NCI-H1092 (cell line): ENCODE data around the gene COL21A1.

Experiments
- DNase-seq: peaks from one replicate; lab custom pipeline; 2025; lab: John Stamatoyannopoulos, UW

Gene COL21A1

DNA sequence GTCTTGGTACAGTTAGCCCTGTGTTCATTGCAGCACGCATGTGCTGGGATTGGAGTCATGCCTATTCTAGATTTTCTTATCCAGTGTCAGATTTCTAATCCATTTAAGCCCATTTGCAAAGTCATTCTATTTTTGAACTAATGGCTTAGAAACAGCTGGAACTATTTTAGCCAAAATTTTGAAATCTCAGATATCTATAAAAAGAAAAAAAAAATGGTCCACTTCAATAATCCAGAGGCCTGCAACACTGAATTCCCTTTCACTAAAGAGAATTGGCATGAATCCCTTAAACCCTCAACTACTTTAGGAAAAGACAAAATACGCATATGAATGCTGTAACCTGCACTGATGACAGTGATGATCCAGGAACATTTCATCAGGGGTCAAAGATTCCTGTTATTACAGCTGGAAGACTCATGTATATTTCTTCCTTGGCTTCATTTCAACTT is 1.5 kb downstream of the COL21A1 start:
- DNase-seq = no peak

DNA sequence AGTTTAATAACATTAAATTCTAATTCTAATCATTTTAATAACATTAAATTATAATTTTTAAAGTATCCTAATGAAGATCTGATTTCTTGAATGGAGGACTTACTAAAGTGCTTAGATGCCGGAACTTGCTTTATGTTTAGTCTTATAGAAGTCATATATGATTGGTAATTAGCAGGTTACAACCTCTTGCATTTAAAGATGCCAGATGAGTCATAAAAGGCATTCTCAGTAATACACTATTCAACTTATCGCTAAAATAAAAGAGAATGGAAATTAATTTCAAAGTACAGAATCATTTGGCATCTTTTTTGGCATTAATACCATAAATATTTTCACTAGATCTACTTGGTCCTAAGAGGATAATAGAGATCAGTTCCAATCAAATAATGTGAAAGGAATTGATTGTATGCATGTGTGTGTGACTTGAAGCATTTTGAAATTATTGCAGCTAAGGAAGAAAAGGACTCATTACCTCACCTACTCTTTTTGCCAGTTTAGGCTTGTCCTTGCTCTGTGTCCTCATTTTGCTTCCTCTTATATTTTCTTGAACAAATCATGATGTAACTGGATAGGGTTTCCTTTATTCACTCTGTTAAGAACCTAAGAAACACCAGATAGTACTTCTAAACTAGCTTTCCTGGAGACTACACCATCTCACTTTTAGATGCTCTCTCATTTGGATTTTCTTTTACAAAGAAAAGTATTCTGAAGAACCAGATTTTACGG is 2.7 kb downstream of the COL21A1 start:
- no peak for DNase-seq

DNA sequence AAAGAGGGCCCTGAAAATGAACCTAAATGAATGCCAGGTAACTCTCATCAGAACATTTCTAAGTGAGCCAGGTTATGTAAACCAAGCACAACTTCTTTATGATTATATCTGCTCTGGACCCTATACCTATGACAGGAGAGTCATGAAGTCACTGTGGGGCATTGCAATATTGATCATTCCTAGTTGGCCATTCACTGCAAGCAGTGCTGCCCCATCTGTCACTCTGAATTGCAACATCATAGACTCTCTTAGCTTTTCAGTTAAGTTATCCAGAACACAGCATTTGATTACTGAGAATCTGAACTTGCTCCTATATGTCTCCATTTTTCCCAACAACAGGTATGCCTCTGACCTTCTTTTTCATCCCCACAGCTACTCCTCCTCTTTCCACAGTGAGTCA is 3.3 kb downstream of the COL21A1 start:
- DNase-seq = no peak

DNA sequence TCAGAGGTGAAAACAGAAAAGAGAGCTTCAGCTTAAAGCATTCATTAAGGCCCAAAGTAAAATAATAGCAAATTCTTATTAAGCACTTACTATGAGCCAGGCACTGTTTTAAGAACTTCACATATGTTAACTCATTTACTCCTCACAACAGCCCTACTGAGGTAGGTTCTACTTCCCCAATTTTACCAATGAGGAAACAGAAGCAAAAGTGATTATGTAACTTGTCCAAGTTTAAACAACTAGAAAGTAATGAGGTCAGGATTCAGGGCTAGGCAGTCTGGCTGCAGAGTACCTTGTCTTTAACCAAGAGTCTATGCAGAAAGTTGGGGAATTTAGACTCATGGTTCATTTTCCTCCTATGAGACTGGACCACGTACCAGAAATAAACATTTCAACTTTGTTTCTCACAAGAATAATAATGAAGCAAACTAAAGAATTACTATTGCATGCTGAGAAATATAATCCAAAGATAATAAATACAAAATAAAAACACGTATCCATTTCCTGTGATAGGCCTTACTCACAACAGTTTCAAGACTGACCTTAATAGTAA is 3.8 kb downstream of the COL21A1 start:
- no peak for DNase-seq

DNA sequence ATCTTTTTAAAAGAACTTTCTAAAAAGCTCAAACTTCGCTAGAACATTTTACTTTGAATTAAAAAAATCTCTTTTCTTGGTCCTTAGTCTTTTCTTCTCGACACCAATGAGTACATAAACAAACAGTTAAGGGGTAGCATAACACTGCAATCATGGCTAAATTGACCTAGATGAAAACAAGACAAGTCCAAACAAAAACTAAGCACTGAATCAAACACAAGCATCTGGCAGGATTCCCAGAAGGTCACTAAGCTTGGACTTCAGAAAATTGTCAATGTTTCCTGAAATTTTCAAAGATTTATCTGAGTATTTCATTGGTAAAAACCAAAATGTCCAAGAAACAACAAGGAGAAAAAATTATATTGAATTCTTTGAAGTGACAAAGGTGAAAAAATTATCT is 5.0 kb downstream of the COL21A1 start:
- DNase-seq = no peak

DNA sequence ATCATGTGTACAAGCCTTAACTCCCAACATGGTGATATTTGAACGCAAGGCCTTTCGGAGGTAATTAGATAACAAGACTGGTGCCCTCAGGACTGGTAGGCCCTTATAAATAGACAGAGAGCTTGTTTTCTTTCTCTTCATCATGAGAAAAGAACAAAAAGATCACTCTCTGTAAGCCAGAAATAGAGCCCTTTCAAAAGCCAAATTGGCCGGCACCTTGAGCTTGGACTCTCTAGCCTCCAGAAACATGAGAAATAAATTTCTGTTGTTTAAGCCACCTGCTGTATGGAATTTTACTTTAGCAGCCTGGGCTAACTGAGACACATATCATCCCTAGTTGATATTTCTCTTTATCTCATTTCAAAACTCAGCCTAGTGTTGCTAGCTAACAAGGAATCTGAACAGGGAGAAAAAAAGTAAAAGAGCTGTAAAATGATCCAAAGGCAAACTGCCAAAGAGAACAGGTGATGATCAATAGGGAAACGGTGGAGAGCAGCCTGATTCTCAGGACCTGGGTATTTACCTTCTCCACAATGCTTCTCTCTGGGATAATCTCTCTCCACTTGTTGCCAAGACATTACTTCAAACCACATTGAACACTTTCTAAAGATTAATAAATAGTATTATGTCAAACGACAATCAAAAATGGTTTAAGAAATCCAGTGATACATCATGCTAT is 6.1 kb downstream of the COL21A1 start:
- peak; percentile 64 for DNase-seq

DNA sequence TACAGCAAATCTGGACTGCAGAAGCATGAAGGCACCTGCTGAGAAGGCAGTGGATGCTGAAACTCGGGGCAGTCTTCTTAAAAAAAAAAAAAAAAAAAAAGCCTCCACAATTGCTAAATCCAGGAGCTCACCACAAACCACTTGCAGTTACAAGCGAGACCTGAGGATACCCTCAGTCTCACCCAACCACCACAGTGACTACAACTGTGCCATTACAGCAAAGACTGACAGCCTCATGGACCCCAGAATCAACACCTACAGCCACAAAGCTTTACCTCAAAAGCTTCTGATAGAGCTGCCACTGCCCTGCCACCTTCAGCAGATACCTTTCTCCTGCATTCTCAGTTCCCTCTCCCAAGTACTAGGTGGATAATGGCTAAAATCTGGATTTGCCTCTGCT is 9.0 kb downstream of the COL21A1 start:
- no peak for DNase-seq

DNA sequence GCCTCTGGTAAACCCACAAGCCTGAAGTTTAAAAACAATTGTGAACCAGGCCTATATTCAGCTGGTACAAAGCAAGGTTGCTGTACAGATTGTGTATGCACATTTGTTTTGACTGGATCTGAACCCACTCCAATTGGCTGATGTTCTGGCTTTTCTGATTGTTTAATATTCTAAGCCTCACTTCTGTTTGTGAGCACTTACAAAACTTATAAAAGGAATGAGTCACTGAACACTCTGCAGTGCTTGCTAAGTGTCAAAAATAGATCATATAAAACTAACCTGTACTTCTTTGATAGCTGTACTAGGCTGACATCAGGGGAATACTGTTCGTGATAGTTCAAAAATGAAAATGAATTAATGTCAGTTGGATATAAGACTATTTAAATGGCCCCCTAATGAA is 12.1 kb downstream of the COL21A1 start:
- no peak for DNase-seq

DNA sequence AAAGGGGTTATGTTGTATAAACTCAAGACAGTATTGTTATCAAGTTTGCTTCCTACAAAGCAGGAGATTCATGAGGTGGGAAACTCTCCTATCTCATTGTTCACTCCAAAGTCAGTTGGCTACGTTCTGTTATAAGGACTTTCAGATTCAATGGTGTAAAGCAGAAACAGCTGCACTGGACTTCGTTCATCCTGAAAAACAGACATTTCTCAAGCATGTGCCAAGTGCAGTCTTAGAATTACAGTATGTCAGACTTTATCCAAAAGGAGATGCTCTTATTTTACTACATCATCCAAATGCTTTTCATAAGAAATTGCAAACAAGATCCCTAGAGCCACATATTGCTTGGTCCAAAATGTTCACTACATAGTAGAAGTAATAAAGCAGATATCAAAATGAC is 14.9 kb downstream of the COL21A1 start:
- DNase-seq = no peak

DNA sequence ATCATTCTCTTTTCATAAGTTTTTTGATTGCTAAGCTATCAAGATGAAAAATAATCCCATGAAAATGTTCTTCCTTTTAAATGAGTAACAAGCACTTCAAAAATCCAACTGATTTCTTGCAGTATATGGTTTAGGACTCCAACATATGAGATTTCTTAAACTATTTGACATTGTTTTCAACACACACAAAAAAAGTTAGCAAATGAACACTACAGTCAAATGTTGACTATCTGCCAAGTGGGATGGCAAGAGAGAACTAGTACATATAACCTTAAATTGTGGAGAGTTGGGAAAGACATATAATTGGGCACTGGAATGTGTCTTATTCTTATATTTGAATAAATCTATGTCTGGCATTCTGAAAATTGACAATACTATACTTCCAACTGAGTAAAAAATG is 15.6 kb downstream of the COL21A1 start:
- DNase-seq = no peak

DNA sequence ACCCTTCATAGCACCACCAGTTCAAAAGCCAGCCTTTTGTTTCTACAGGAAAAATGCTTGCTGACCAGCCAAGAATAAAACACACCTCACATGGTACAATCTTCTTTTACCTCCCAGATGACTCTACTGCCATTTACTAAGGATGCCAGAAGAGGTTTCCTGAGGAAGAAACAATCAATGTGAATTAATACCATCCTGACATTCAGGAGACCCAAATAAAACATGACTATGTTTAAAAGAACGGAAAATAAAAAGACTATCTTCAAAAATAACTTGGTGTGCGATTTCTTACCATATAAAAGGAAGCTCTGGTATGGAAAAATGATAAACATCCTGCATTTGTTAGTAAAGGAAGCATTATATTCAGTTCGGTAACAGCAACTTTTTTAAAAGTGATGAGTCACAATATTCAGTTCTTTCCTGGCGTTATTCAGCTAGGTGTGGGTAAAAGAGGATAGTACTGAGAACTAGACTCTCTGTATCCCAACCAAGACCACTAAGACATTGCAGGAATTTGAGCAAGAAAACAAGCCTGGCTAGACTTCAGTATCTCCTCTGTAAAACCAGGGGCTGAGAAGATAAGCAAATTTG is 16.3 kb downstream of the COL21A1 start:
- DNase-seq = no peak

DNA sequence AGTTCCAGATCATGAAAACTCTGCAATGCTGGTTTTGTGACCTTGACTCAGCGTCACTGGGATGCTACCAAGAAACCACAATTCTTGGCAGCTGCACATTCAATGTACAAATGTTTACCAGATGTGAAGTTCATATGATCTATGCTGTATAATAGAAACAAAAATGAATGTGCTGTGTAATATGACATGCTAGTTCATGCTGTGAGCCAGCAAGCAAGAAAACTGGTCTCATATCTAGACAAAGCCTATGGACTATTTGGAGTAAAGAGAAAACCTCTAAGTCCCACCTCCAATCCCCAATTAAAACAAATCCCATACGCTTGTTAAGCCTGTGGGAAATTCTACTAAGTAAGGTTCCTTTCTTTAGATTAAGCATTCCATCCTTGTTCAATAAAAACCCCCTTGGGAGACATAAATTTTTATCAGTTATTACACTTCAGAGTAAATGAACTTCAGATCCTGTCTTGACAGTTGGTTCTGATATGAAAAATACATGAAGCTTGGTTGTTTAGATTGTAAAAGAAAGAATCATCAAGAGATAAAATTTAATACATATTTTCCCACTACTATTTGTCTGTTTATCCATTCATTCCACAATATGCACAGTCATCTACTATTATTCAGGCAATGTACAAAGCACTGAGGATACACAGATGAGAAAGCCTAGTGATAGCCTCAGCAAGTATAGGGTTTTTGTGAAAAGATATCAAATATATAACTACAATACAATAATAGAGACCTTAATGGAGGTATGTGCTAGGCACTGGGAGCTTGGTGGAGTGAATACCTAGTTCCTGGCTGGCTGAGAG is 20.1 kb downstream of the COL21A1 start:
- no peak for DNase-seq

DNA sequence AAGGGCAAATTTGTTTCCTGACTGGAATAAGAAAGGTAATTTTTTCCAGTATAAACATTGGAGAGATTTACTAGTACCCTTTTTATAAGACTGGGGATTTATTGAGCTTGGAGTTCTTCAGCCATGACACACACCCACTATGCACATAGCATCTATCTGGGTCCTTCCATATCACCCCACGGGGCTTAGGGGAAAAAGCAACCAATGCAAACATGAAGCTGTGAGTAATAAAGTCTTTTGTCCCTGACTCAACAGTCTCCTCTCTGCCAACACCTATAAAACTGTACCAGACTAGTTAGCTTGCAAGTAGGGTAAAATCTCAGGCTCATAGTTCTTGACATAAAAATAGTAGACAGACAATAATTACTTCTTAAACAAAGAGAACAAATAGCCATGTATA is 23.4 kb downstream of the COL21A1 start:
- DNase-seq = no peak

DNA sequence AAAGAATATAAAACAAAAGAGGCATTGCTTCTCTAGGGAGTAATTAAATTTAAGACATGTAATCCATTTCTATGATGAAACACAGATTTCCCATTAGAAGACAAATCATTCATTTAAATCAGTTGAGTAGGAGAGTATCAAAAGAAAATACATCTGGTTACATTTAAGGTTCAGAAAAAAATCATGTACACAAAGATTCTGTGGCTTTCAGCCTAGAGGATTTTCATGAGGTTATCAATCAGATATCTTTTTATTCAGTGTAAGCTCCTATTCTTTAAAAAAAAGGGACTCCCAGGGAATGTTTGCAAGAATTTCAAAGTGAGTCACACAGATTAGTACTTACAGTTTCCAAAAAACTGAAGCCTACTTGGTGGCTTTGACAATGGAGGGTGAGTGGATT is 24.9 kb downstream of the COL21A1 start:
- no peak for DNase-seq

DNA sequence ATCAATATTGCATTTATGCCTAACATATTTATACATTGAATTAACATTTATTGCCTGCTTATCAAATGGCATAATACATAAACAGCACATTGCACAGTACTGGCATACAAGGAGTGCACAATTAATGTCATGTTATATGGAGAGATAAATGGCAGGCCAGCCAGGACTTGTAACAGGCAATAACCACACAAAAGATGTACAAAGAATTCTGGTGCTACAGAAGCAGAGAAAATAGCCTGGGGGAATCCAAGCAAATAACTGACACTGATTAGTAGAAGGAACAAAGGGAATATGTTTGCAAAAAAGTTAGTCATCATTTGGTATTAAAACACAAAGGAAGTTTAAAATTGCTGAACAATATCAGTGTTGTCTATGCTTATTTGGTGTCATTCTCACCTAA is 27.3 kb downstream of the COL21A1 start:
- no peak for DNase-seq

DNA sequence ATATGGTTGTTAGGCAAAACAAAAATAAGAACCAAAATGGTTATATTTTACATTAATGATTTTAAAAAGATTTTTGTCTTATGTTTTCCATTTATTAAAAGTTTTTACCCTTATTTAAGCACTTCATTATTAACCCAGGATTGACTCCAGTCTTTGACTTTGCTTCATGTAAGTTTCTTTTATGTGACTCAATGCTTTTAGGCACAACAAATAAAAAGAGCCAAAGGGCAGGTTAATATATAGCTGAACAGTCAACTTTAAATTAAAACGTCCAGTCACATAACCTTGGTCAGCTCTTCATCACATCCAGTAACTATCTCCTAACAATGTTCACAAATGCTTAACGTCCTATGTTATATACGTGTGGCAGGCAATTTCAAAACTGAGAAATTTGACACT is 32.7 kb downstream of the COL21A1 start:
- DNase-seq = no peak

DNA sequence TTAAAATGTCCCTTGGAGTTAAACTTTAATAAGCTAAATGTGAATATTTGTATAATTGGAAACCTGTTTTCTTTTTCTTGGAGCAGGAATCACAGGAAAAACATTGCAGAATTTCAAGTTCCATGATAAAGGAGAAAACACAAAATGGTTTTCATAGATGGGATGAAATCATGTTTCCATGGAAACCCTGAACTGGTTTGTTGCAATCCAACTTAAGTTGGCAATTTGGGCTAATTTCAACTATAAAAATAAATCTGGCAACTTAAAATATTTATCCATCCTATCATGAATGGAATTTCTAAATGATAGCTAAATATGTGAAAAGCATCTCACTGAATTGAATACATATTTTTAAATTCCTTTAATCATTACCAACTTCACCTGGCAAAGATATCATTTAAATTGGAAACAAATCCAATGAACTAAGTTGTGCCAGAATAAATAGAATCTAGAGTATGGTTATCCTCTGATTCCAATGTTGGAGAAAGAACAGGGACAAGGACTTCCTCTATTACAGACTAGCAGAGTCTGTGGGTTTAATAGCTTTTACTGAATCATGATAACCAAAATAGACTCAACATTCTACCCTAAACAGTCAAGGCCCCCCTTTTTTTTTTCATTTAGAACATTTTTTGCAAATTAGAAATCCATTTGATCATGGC is 33.2 kb downstream of the COL21A1 start:
- no peak for DNase-seq

DNA sequence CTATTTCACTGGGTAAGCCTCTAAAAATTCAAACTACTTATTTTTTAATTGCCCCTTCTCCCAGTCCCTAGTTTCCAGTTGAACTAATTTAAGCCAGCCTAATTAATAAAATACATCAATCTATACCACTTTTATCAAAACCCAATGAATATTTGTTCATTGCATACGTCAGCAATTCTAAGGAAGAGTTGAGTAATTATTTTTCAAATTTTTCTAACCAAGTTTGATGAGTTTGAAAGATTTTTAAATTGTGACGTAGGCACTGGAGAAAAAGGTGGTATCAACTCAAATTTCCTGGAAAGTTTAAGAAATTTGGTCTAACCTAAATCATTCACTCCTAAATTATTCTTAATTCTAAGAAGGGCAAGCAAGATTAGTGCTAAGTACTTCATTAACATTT is 35.7 kb downstream of the COL21A1 start:
- DNase-seq = no peak

DNA sequence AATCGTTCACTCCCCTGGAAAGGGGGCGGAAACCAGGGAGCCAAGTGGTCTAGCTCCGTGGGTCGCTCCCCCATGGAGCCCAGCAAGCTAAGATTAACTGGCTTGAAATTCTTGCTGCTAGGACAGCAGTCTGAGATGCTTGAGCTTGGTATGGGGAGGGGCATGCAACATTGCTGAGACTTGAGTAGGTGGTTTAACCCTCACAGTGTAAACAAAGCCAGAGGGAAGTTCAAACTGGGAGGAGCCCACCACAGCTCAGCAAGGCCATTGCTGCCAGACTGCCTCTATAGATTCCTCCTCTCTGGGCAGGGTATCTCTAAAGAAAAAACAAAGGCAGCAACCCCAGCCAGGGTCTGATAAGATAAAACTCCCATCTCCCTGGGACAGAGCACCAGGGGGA is 43.2 kb downstream of the COL21A1 start:
- DNase-seq = no peak

DNA sequence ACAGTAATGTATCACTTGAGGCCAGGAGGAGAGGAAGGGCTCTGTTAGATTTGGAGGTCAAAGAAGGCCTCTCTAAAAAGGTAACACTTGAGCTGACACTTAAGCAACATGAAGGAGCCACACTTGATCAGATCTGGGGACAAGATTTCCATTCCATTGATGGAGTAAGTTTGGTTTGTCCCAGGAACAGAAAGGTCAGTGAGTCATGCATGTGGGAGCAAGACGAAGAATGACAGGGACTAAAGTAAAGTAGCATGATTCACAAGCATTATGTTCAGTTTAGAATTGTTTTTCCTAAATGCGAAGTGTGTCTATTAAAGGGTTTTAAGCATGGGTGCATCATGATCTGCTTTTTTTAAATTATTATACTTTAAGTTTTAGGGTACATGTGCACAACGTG is 47.4 kb downstream of the COL21A1 start:
- DNase-seq = no peak

DNA sequence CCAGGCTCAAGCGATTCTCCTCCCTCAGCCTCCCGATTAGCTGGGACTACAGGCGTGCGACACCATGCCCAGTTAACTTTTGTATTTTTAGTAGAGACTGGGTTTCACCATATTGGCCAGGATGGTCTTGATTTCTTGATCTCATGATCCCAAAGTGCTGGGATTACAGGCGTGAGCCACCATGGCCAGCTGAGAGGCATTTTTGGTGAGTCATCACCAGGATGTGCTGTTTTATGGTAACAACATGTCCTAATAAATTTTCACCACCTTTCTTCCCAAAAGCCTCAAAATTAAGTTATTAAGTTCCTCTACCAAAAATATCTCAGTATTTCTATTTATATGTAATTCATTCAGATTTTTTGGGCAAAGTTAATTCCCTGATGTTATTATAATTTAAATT is 53.5 kb downstream of the COL21A1 start:
- DNase-seq = no peak

DNA sequence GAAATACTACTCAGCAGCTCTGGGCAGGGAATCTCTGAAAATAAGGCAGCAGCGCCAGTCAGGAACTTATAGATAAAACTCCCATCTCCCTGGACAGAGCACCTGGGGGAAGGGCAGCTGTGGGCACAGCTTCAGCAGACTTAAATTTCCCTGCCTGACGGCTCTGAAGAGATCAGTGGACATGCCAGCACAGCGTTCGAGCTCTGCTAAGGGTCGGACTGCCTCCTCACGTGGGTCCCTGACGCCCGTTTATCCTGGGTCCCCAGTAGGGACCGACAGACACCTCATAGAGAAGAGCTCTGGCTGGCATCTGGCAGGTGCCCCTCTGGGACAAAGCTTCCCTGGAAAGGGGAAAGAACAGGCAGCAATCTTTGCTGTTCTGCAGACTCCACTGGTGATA is 59.0 kb downstream of the COL21A1 start:
- DNase-seq = no peak
